NCI-H2107 treated with DMSO at 0.1 percent for 48 hours (cell line): ENCODE results near the gene HEG1.

Source experiments
- DNase-seq: peaks from one replicate; lab custom pipeline; 2025; ENCODE audit not compliant: unreplicated experiment; lab: John Stamatoyannopoulos, UW

Gene HEG1

GRCh38 chr3:124997303-124998246, 58.2 kb downstream of the HEG1 start:
- DNase-seq, result no peak

DNA sequence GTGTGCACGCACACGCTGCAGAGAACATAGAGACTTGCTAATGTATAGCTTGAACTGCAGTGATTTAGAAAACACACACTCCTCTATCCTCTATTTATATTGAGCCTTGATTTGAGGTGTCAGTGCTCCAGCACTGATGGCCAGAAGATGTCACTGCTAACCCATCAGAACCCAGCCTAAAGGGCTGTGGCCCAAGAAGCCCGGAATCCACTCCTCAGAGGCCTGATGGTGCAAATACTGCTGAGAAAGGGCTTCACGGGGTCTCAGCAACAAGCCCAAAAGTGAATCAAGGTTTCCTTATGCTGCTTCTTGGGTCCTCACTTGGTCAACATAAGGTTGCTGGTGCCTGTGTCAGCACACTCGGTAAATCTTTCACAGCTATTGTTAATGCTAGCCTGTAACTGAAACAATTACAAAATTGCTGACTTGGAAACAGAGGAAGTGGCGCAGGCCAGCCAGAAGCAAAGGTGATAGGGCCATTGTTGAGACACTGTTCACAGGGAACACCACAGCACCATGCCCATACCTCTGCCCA, 60.3 kb downstream of the HEG1 start:
- DNase-seq, result no peak

- no peak for DNase-seq
Measured at GRCh38 chr3:124993466-124993865, 62.3 kb downstream of the HEG1 start.

DNA sequence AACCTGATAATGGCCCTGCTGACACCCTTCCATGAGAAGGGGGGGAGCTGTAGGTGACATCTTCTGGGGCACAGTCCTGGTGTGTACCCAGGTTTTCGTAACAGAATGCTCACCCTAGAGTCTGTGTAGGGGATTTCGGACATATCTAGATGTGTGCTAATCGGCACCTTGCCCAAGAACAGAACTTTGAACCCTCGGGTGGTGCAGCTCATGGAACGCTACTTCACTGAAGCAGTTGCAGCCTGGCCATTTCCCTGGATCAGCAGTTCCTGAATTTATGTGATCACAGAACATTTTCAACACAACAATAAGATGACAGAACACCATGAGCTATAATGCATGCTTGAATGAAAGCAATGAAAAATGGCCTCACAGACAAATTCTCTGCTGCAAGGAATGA, 63.8 kb downstream of the HEG1 start:
- DNase-seq, result no peak

GRCh38 chr3:124986192-124987143, 69.3 kb downstream of the HEG1 start:
- DNase-seq, result no peak

- DNase-seq, result no peak
Measured at GRCh38 chr3:124985349-124985748, 70.4 kb downstream of the HEG1 start.

DNA sequence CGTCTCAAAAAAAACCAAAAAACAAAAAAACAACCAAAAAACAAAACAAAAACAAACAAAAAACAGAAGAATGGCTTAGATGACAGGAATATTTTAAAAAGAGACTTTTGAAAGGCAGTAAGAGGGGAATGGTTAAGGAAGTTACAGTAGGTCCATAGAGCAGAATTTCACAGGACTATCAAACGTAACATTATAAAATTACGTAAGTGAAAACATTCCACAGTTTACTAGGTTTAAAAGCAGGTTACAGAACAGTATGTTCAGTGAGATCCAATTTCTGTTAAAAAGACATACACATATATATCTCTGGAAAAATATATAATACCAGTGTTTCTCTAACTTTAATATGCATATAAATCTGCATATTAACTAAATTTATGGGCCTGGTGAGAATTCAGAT, 71.0 kb downstream of the HEG1 start:
- DNase-seq, result no peak

DNA sequence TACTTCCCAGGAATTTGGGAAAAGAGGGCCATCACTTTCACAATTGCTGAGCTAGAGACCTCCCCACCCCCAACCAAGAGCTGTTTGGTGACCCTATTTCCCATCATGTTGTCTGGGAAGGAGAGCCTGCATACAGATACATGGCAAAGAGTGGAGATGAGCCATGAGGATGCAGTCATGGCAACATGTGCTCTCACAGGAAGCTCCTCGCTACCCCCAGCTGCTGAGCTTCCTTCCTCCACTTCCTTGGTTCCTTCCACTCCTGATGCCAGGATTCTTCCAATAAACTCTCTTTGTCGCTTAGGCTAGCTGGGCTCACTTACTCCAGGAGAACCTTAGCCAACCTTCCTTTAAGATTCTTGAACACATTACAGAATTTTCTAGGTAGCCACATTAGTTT, 72.9 kb downstream of the HEG1 start:
- DNase-seq, result no peak

GRCh38 chr3:124981472-124981871, 74.3 kb downstream of the HEG1 start:
- DNase-seq, result no peak

GRCh38 chr3:124978627-124979026, 77.2 kb downstream of the HEG1 start:
- no peak for DNase-seq

DNA sequence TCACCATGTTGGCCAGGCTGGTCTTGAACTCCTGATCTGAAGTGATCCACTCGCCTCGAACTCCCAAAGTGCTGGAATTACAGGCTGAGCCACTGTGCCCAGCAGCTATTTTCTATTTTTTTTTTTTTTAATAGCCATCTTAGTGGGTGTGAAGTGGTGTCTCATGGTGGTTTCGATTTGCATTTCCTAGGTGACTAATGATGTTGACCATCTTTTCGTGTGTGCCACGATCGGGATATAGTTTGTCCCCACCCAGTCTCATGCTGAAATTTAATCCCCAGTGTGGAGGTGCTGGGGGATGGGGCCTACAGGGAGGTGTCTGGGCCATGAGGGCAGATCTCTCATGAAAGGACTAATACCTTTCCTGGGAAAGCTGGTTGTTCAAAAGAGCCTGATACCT, 79.4 kb downstream of the HEG1 start:
- no peak for DNase-seq

- no peak for DNase-seq
Measured at GRCh38 chr3:124974691-124975090, 81.1 kb downstream of the HEG1 start.

DNA sequence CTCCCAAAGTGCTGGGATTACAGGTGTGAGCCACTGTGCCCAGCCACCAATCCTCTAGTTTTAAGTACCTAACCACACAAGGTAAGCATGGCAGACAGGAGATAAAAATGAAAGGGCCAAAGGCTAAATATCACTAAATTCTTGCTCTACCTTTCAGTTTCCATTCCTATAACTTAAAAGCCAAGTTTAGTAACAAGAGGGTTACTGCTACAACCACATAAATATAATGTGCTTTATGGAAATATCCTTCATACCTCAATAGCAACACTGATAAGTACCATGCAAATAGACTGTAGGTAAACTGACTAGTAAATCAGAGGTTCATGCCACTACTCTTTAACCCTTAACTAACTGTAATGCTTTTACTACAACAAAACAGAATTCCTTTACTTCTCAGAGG, 82.5 kb downstream of the HEG1 start:
- no peak for DNase-seq

- peak; percentile 52 for DNase-seq
Measured at GRCh38 chr3:124972457-124972856, 83.3 kb downstream of the HEG1 start.

DNA sequence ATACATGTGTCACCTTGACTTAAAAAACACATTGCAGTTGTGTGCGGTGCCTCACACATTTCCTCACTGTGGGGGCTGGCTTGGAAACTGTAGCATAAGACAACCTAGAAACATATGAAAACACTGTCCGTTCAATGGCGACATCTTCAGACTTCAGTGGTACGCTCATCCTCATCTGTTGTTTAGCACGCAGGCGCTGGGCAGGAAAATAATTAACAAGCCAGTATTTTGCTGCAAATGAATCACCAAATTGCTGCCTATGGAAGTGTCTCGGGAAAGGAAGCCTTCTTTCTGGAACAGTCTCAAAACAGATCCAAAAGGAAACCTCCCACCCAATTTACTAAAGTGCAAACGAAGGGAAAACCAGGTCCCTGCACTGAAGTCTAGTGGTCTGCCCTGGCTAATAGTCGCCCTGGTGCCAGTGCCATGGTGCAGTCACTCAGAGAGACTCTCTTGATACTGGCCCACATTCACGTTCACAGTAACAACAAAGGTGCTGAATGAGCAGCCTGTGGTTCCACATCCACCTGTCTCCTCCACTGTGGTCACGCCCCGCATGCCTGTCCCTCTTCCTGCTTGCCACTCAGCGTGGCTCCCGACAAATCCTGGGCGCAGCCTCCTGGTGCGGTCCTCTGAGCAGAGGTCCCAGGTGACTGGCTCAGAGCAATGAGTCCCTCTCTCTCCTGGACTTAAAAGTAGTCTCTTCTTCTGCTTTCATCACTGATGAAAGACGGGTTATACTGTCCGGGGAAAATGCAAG, 85.7 kb downstream of the HEG1 start:
- no peak for DNase-seq

DNA sequence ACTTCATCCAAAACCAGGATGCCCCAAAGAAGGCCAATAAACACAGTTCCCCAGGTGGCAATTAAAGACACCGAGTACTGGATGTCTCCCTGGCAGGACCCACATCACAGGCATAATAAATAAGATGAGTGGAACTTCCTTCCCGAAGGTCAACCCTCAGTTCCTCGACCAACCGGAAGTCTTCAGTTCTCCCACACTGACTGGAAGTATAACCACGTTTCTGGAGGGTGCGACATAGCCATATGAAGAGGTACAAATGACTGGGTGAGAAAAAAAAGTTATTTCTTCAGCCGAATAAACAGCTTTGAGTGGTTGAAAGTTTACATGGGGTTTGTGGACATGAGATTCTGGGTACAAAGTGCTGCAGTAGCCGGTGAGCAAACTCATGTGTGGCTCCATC, 86.6 kb downstream of the HEG1 start:
- no peak for DNase-seq

- no peak for DNase-seq
Measured at GRCh38 chr3:124967964-124968363, 87.8 kb downstream of the HEG1 start.

- DNase-seq, result no peak
Measured at GRCh38 chr3:124966521-124967445, 89.0 kb downstream of the HEG1 start.

GRCh38 chr3:124965413-124965812, 90.4 kb downstream of the HEG1 start:
- no peak for DNase-seq

GRCh38 chr3:124964387-124964786, 91.4 kb downstream of the HEG1 start:
- no peak for DNase-seq
